ENCODE results near the gene IGF2BP2. TPM values are rescaled to one million over a fixed set of nuclear protein-coding genes. Genes with fewer than 3 reads are reported as not detected.

The IGF2BP2 gene
- total and polyA plus RNA-seq, 9 of the 15 experiments (the other 6 are each of a cell fraction or from before 2014, with no cell fraction given): 3.2 to 59.6 (median 30.5) TPM

- TF ChIP-seq DEAF1 (CRISPR knock-in tag; IDR thresholded peaks at IDR 0.05): no peak
- TF ChIP-seq NUFIP1 (IDR thresholded peaks at IDR 0.05; ENCODE audit: partially characterized antibody): no peak
- no peak for TF ChIP-seq CHAMP1 (IDR thresholded peaks at IDR 0.05)
- TF ChIP-seq BRCA1 (IDR thresholded peaks at IDR 0.05): no peak
- TF ChIP-seq BRCA1 (CRISPR knock-in tag; IDR thresholded peaks at IDR 0.05): no peak
- peak; percentile 77 for TF ChIP-seq ZBTB40 (IDR thresholded peaks at IDR 0.05)
- TF ChIP-seq ZBTB40 (CRISPR knock-in tag; IDR thresholded peaks at IDR 0.05): no peak; the same call in 1 of the 2 replicates
- TF ChIP-seq PREB (CRISPR knock-in tag; IDR thresholded peaks at IDR 0.05): no peak
- TF ChIP-seq, protein P1, sequence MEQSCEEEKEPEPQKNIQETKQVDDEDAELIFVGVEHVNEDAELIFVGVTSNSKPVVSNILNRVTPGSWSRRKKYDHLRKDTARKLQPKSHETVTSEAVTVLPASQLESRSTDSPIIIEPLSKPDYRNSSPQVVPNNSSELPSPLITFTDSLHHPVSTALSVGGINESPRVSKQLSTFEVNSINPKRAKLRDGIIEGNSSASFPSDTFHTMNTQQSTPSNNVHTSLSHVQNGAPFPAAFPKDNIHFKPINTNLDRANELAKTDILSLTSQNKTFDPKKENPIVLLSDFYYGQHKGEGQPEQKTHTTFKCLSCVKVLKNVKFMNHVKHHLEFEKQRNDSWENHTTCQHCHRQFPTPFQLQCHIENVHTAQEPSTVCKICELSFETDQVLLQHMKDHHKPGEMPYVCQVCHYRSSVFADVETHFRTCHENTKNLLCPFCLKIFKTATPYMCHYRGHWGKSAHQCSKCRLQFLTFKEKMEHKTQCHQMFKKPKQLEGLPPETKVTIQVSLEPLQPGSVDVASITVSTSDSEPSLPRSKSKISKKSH (CRISPR knock-in tag; IDR thresholded peaks at IDR 0.05): no peak
Observed at GRCh38 chr3:185815391-185816282, 9.2 kb downstream of the IGF2BP2 start (continued).
